Germinal center (tissue), 1 donor: ENCODE results near the gene ZNF106.
A peak's percentile ranks its signal among the peaks of the same experiment; 100 is the strongest.

ENCODE experiments used
- DNase-seq: peaks from one replicate; pipeline ENCODE4 v3.0.0; 2012; ENCODE audit warnings: mixed read lengths, low spot score

The ZNF106 gene

GRCh38 chr15:42405863-42406482 lies 85.0 kb downstream of the ZNF106 start:
- no peak for DNase-seq

- DNase-seq, result no peak
Measured at GRCh38 chr15:42404461-42405235, 86.3 kb downstream of the ZNF106 start.

- DNase-seq, result no peak
Measured at GRCh38 chr15:42403389-42403788, 87.6 kb downstream of the ZNF106 start.

- no peak for DNase-seq
Measured at GRCh38 chr15:42402455-42403205, 88.3 kb downstream of the ZNF106 start.

GRCh38 chr15:42401544-42402454 lies 89.1 kb downstream of the ZNF106 start:
- DNase-seq, result no peak

- DNase-seq, result no peak
Measured at GRCh38 chr15:42395838-42396237, 95.1 kb downstream of the ZNF106 start.

GRCh38 chr15:42394106-42394505 lies 96.8 kb downstream of the ZNF106 start:
- DNase-seq, result no peak

- DNase-seq, result no peak
Measured at GRCh38 chr15:42392309-42393024, 98.5 kb downstream of the ZNF106 start.

GRCh38 chr15:42387603-42388002 lies 103.3 kb downstream of the ZNF106 start:
- no peak for DNase-seq

GRCh38 chr15:42385980-42386700 lies 104.8 kb downstream of the ZNF106 start:
- no peak for DNase-seq

- peak; percentile 61 for DNase-seq
Measured at GRCh38 chr15:42385206-42385979, 105.5 kb downstream of the ZNF106 start.

- DNase-seq, result no peak
Measured at GRCh38 chr15:42384597-42384996, 106.3 kb downstream of the ZNF106 start.

- DNase-seq, result no peak
Measured at GRCh38 chr15:42378011-42378410, 112.9 kb downstream of the ZNF106 start.

- no peak for DNase-seq
Measured at GRCh38 chr15:42375941-42376340, 115.0 kb downstream of the ZNF106 start.

GRCh38 chr15:42375252-42375651 lies 115.7 kb downstream of the ZNF106 start:
- no peak for DNase-seq

- DNase-seq, result no peak
Measured at GRCh38 chr15:42374810-42375209, 116.1 kb downstream of the ZNF106 start.

- no peak for DNase-seq
Measured at GRCh38 chr15:42373936-42374335, 117.0 kb downstream of the ZNF106 start.

- no peak for DNase-seq
Measured at GRCh38 chr15:42373274-42373673, 117.7 kb downstream of the ZNF106 start.

- DNase-seq, result no peak
Measured at GRCh38 chr15:42371096-42371495, 119.8 kb downstream of the ZNF106 start.

GRCh38 chr15:42368096-42368495 lies 122.8 kb downstream of the ZNF106 start:
- DNase-seq, result no peak
